Esophagus muscularis mucosa (tissue), 3 donors: Measurements from ENCODE around the gene PCF11.
"Not testable (repeated sequence)": the region's sequence is repeated elsewhere in the genome, so short reads cannot be mapped to it uniquely, and the experiment has no call there.

Experiments used
- CTCF ChIP-seq, 3 experiments: fragments of 200-600 bp in 2 of 3; fragments of 450-650 bp in 1 of 3; sonication (generic) in 2 of 3; IDR thresholded peaks; one replicate each; pipeline ENCODE4 v1.5.1; 2017 to 2019; ENCODE audit warnings: antibody characterized with exemption in 3 of 3, mild to moderate bottlenecking in 2 of 3, moderate library complexity in 1 of 3
- POLR2A ChIP-seq: fragments of 450-650 bp; IDR thresholded peaks from one replicate; pipeline ENCODE4 v1.6.1; 2017; ENCODE audit warnings: antibody characterized with exemption, moderate library complexity, mild to moderate bottlenecking, low read depth

GRCh38 chr11:83133266-83133665 is 23.7 kb upstream of the PCF11 start:
- TF ChIP-seq CTCF (IDR thresholded peaks at IDR 0.05); POLR2A: not testable (repeated sequence)
